ENCODE results near the gene OAT.

The OAT gene

DNA sequence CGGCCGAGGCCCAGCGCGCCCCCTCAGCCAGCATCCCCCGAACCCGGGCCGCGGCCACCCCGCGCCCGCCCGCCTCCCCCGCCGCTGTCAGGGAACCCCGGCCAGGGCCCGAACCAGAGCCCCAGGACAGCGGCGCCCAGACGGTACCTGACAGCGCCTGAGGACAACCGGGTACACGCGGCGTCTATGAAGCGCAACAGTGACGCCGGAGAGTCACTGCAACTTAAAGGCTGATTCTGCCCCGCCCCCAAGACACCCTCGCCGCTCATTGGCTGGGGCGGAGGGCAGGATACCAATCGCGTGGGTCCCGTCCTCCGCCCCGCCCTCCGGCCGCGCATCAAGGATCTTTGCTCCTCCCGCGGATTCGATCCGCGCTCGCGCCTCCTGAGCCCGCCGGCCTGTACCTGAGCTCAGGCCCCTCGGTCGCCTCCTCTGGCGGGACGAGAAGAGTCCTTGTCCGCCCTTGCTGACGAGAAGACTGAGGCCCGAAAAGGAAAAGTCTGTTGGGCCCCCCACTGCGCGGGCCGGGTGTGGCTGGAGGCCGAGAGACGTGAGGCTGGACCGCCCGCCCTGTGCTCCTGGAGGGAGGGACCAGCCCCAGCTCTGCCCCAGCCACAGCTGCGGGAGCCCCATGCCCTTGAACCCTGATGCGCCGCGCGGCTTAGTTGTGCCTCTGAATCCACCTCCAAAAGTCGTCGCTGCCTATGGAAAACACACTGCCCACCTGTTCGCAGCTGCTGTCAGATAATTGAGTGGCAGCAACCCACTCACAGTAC lies at the start of gene OAT:
TSS of gene OAT (minus strand) at position 198 of the 776 bp plus-strand sequence. CDS start 6,752 bp downstream, outside the sequence.
- Histone ChIP-seq H3K27ac (ENCODE audit: low read depth, low read length) (peak within 1 kb of the TSS; percentile 56; the same call in 1 of the 2 replicates), H3K9me3 (ENCODE audit: control insufficient read depth, insufficient read depth, low read depth, low read length) (no peaks in the 10 kb centered on the region), H3K4me1 (ENCODE audit: control insufficient read depth, insufficient read depth, low read length) (peaks cover 24% of the 10 kb centered on the region), H3K27me3 (ENCODE audit: control insufficient read depth, insufficient read depth, low read length) (0 out of 2 replicates have a peak, but pooled peaks cover 6% of the 10 kb centered on the region), H3K4me3 (ENCODE audit: low read depth, low read length) (peak within 1 kb of the TSS; percentile 80), H3K9ac (ENCODE audit: low read length) (peak within 1 kb of the TSS; percentile 52), H3K36me3 (ENCODE audit: control insufficient read depth, insufficient read depth, low read length) (0 out of 2 replicates have a peak, but pooled peaks cover 2% of the 10 kb centered on the region)

GRCh38 chr10:124467165-124467564 lies 48.4 kb upstream of the OAT start:
- H3K27me3 ChIP-seq (ENCODE audit: control insufficient read depth, insufficient read depth, low read length), result no peaks in the 10 kb centered on the region
- no peaks in the 10 kb centered on the region for H3K9me3 ChIP-seq (ENCODE audit: control insufficient read depth, insufficient read depth, low read depth, low read length)
- no peaks in the 10 kb centered on the region for H3K36me3 ChIP-seq (ENCODE audit: control insufficient read depth, insufficient read depth, low read length)
- H3K4me1 ChIP-seq (ENCODE audit: control insufficient read depth, insufficient read depth, low read length), result peaks cover 59% of the 10 kb centered on the region
- H3K4me3 ChIP-seq (ENCODE audit: low read depth, low read length), result no peak overlapping the region
- H3K9ac ChIP-seq (ENCODE audit: low read length), result no peak overlapping the region
- no peak overlapping the region for H3K27ac ChIP-seq (ENCODE audit: low read depth, low read length)

DNA sequence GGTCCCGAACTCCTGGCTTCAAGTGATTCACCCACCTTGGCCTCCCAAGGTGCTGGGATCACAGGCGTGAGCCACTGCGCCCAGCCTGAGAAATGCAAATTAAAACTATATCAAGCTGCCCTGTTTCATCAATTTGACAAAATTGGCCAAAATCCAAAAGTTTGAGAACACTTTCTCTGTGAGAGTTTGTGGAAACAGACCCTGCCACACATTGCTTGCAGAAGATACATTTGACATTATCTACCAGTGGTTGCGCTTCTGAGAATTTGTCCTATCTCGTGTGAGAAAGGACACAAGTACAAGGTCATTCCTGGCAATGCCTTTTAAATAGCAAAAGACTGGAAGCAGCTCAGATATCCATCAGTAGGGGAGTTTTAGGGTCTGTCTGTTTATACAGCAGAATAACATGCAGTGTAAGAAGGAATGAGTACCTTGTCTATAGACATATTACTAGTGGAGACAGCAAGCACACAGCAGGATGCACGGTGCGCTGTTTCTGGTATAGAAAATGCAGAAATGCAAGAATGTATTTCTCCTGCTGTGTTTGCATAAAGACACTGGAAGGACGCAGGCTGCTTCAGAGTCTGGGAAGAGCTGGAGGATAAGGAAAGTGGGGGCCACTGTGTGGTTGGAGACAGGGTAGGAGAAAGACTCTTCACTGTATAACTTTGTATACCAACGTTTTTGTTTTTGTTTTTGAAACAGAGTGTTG lies 47.2 kb upstream of the OAT start:
- no peaks in the 10 kb centered on the region for H3K27me3 ChIP-seq (ENCODE audit: control insufficient read depth, insufficient read depth, low read length)
- H3K27ac ChIP-seq (ENCODE audit: low read depth, low read length), result no peak overlapping the region
- no peaks in the 10 kb centered on the region for H3K9me3 ChIP-seq (ENCODE audit: control insufficient read depth, insufficient read depth, low read depth, low read length)
- no peak overlapping the region for H3K9ac ChIP-seq (ENCODE audit: low read length)
- no peaks in the 10 kb centered on the region for H3K36me3 ChIP-seq (ENCODE audit: control insufficient read depth, insufficient read depth, low read length)
- no peak overlapping the region for H3K4me3 ChIP-seq (ENCODE audit: low read depth, low read length)
- peaks cover 58% of the 10 kb centered on the region for H3K4me1 ChIP-seq (ENCODE audit: control insufficient read depth, insufficient read depth, low read length)

- Histone ChIP-seq H3K27ac (ENCODE audit: low read depth, low read length) (no peak overlapping the region), H3K4me3 (ENCODE audit: low read depth, low read length) (no peak overlapping the region), H3K9me3 (ENCODE audit: control insufficient read depth, insufficient read depth, low read depth, low read length) (no peaks in the 10 kb centered on the region), H3K4me1 (ENCODE audit: control insufficient read depth, insufficient read depth, low read length) (peaks cover 50% of the 10 kb centered on the region), H3K9ac (ENCODE audit: low read length) (no peak overlapping the region), H3K27me3 (ENCODE audit: control insufficient read depth, insufficient read depth, low read length) (no peaks in the 10 kb centered on the region), H3K36me3 (ENCODE audit: control insufficient read depth, insufficient read depth, low read length) (no peaks in the 10 kb centered on the region)
Measured at GRCh38 chr10:124465003-124465776, 46.5 kb upstream of the OAT start.

GRCh38 chr10:124464028-124464965 lies 45.6 kb upstream of the OAT start:
- H3K4me3 ChIP-seq (ENCODE audit: low read depth, low read length), result no peak overlapping the region
- H3K4me1 ChIP-seq (ENCODE audit: control insufficient read depth, insufficient read depth, low read length), result peaks cover 42% of the 10 kb centered on the region
- H3K9me3 ChIP-seq (ENCODE audit: control insufficient read depth, insufficient read depth, low read depth, low read length), result no peaks in the 10 kb centered on the region
- H3K9ac ChIP-seq (ENCODE audit: low read length), result no peak overlapping the region
- no peak overlapping the region for H3K27ac ChIP-seq (ENCODE audit: low read depth, low read length)
- H3K36me3 ChIP-seq (ENCODE audit: control insufficient read depth, insufficient read depth, low read length), result no peaks in the 10 kb centered on the region
- H3K27me3 ChIP-seq (ENCODE audit: control insufficient read depth, insufficient read depth, low read length), result no peaks in the 10 kb centered on the region

DNA sequence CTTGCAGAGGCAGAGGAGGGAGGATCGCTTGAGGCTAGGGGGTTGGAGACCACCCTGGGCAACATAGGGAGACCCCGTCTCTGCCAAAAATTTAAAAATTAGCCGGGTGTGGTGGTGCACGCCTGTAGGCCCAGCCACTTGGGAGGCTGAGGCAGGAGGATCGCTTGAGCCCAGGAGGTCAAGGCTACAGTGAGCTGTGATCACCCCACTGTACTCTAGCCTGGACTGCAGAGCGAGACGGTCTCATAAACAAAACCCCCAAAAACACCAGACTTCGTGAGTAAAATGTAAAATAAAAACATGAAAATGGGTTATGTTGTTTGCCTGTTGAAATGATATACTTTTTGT lies 43.6 kb upstream of the OAT start:
- Histone ChIP-seq H3K36me3 (ENCODE audit: control insufficient read depth, insufficient read depth, low read length) (no peaks in the 10 kb centered on the region), H3K4me1 (ENCODE audit: control insufficient read depth, insufficient read depth, low read length) (peaks cover 37% of the 10 kb centered on the region), H3K9ac (ENCODE audit: low read length) (peak overlapping the region; percentile 76), H3K4me3 (ENCODE audit: low read depth, low read length) (peak overlapping the region; percentile 98), H3K27ac (ENCODE audit: low read depth, low read length) (no peak overlapping the region), H3K27me3 (ENCODE audit: control insufficient read depth, insufficient read depth, low read length) (no peaks in the 10 kb centered on the region), H3K9me3 (ENCODE audit: control insufficient read depth, insufficient read depth, low read depth, low read length) (no peaks in the 10 kb centered on the region)

GRCh38 chr10:124461642-124462347 lies 43.1 kb upstream of the OAT start, which contains the start of gene LHPP:
Gene LHPP (plus strand): TSS chr10:124461823. CDS start chr10:124461863, 40 bp downstream.
- Histone ChIP-seq H3K27me3 (ENCODE audit: control insufficient read depth, insufficient read depth, low read length) (no peaks in the 10 kb centered on the region), H3K9ac (ENCODE audit: low read length) (peak within 1 kb of the TSS; percentile 76), H3K4me1 (ENCODE audit: control insufficient read depth, insufficient read depth, low read length) (peaks cover 38% of the 10 kb centered on the region), H3K4me3 (ENCODE audit: low read depth, low read length) (peak within 1 kb of the TSS; percentile 98), H3K27ac (ENCODE audit: low read depth, low read length) (no peak within 1 kb of the TSS), H3K9me3 (ENCODE audit: control insufficient read depth, insufficient read depth, low read depth, low read length) (no peaks in the 10 kb centered on the region), H3K36me3 (ENCODE audit: control insufficient read depth, insufficient read depth, low read length) (no peaks in the 10 kb centered on the region)

- no peak overlapping the region for H3K4me3 ChIP-seq (ENCODE audit: low read depth, low read length)
- H3K36me3 ChIP-seq (ENCODE audit: control insufficient read depth, insufficient read depth, low read length), result no peaks in the 10 kb centered on the region
- no peak overlapping the region for H3K27ac ChIP-seq (ENCODE audit: low read depth, low read length)
- no peaks in the 10 kb centered on the region for H3K9me3 ChIP-seq (ENCODE audit: control insufficient read depth, insufficient read depth, low read depth, low read length)
- peaks cover 42% of the 10 kb centered on the region for H3K4me1 ChIP-seq (ENCODE audit: control insufficient read depth, insufficient read depth, low read length)
- no peaks in the 10 kb centered on the region for H3K27me3 ChIP-seq (ENCODE audit: control insufficient read depth, insufficient read depth, low read length)
- H3K9ac ChIP-seq (ENCODE audit: low read length), result no peak overlapping the region
Measured at GRCh38 chr10:124460144-124460543, 41.4 kb upstream of the OAT start.

DNA sequence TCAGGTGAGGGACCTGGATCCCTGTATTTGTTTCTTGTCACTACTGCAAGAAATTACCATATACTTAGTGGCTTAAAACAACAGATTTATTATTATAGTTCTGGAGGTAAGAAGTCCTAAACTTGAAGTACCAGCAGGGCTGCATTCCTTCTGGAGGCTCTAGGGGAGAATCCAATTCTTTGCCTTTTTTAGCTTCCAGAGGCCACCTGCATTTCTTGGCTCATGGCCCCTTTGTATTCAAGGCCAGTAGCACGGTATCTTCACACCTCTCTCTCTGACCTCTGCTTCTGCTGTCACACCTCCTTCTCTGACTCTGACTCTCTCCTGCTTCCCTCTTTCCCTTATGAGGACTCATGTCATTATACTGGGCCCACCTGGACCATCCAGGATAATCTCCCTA lies 40.7 kb upstream of the OAT start:
- Histone ChIP-seq H3K27ac (ENCODE audit: low read depth, low read length) (no peak overlapping the region), H3K4me3 (ENCODE audit: low read depth, low read length) (no peak overlapping the region), H3K27me3 (ENCODE audit: control insufficient read depth, insufficient read depth, low read length) (no peaks in the 10 kb centered on the region), H3K9me3 (ENCODE audit: control insufficient read depth, insufficient read depth, low read depth, low read length) (no peaks in the 10 kb centered on the region), H3K4me1 (ENCODE audit: control insufficient read depth, insufficient read depth, low read length) (peaks cover 41% of the 10 kb centered on the region), H3K36me3 (ENCODE audit: control insufficient read depth, insufficient read depth, low read length) (no peaks in the 10 kb centered on the region), H3K9ac (ENCODE audit: low read length) (no peak overlapping the region)

DNA sequence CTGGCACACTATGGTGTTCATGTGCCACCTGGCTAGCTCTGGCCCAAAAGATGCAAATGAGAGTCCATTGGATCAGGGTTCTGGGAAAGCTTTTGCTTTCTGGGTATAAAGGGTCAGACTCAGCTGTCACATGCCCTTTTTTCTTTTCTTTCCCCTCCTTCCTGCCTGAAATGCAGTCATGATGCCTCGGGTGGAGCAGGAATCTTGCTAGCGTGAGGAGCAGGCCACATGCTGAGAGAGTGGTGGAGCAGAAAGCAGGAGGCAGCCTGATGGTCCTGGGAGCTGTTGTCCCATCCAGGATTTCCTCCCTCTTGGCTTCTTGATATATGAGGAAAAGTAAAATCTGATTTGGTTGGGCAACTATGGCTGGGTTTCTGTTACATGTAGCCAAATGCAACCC lies 40.2 kb upstream of the OAT start:
- no peak overlapping the region for H3K27ac ChIP-seq (ENCODE audit: low read depth, low read length)
- no peaks in the 10 kb centered on the region for H3K9me3 ChIP-seq (ENCODE audit: control insufficient read depth, insufficient read depth, low read depth, low read length)
- H3K4me3 ChIP-seq (ENCODE audit: low read depth, low read length), result no peak overlapping the region
- H3K9ac ChIP-seq (ENCODE audit: low read length), result no peak overlapping the region
- H3K4me1 ChIP-seq (ENCODE audit: control insufficient read depth, insufficient read depth, low read length), result peaks cover 41% of the 10 kb centered on the region
- no peaks in the 10 kb centered on the region for H3K27me3 ChIP-seq (ENCODE audit: control insufficient read depth, insufficient read depth, low read length)
- H3K36me3 ChIP-seq (ENCODE audit: control insufficient read depth, insufficient read depth, low read length), result no peaks in the 10 kb centered on the region
